Ishikawa (cell line): ENCODE data around the gene ELOVL6.

Source experiments
- CEBPB ChIP-seq: IDR thresholded peaks from 2 replicates; pipeline ENCODE4 v1.6.1; 2012
- CREB1 ChIP-seq: IDR thresholded peaks from 2 replicates; pipeline ENCODE4 v1.6.1; 2012; ENCODE audit warnings: low read depth
- EGR1 ChIP-seq: IDR thresholded peaks from 2 replicates; pipeline ENCODE4 v1.6.1; 2012
- EP300 ChIP-seq: IDR thresholded peaks from 2 replicates; pipeline ENCODE4 v1.6.1; 2012; ENCODE audit warnings: borderline replicate concordance
- FOXM1 ChIP-seq: IDR thresholded peaks from 2 replicates; pipeline ENCODE4 v1.6.1; 2012; ENCODE audit warnings: low read depth, borderline replicate concordance
- MAX ChIP-seq: IDR thresholded peaks from 2 replicates; pipeline ENCODE4 v1.6.1; 2012
- NFIC ChIP-seq: IDR thresholded peaks from 2 replicates; pipeline ENCODE4 v1.6.1; 2012
- RAD21 ChIP-seq: IDR thresholded peaks from 2 replicates; pipeline ENCODE4 v1.6.1; 2012; ENCODE audit warnings: low read depth
- REST ChIP-seq: IDR thresholded peaks from 2 replicates; pipeline ENCODE4 v1.6.1; 2012; ENCODE audit warnings: low read depth, mild to moderate bottlenecking
- TAF1 ChIP-seq: IDR thresholded peaks from 2 replicates; pipeline ENCODE4 v1.6.1; 2012; ENCODE audit warnings: low read depth, mild to moderate bottlenecking
- TCF12 ChIP-seq: IDR thresholded peaks from 2 replicates; pipeline ENCODE4 v1.6.1; 2012; ENCODE audit warnings: low read depth
- TEAD4 ChIP-seq: IDR thresholded peaks from 2 replicates; pipeline ENCODE4 v1.6.1; 2012
- YY1 ChIP-seq: IDR thresholded peaks from 2 replicates; pipeline ENCODE4 v1.6.1; 2012; ENCODE audit warnings: low read depth
- ZBTB7A ChIP-seq: IDR thresholded peaks from 2 replicates; pipeline ENCODE4 v1.6.1; 2012; ENCODE audit warnings: low read depth
- TF ChIP-seq, protein P1 (sequence below): IDR thresholded peaks from 2 replicates; pipeline ENCODE4 v1.6.1; 2012

ELOVL6 gene

GRCh38 chr4:110164251-110164650, 34.2 kb downstream of the ELOVL6 start:
- TF ChIP-seq, protein P1, sequence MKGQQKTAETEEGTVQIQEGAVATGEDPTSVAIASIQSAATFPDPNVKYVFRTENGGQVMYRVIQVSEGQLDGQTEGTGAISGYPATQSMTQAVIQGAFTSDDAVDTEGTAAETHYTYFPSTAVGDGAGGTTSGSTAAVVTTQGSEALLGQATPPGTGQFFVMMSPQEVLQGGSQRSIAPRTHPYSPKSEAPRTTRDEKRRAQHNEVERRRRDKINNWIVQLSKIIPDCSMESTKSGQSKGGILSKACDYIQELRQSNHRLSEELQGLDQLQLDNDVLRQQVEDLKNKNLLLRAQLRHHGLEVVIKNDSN, result no peak
- TF ChIP-seq EP300, result no peak

- TF ChIP-seq, protein P1, result no peak
- TF ChIP-seq ZBTB7A (no peak), MAX (no peak), EGR1 (no peak), YY1 (no peak)
Measured at GRCh38 chr4:110163327-110164069, 34.9 kb downstream of the ELOVL6 start.

DNA sequence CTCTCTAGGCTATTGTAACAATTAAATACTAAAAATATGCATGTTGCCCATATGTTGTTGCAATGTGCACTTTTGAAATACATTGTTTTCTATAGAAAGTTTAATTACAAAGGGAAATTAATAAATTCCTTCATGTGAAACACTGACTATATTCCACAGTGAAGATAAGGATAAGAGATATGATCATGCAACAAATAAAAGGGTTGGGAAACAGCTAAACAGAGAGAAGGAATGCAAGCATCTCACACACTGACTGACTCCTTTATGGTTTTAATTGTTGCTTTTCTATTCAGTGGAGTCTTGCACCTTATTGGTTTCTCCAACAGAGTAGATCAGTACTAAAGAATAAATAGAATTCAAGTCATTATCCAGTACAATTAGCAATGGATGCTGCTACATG, 37.8 kb downstream of the ELOVL6 start:
- no peak for TF ChIP-seq TEAD4
- TF ChIP-seq, protein P1, result no peak
- no peak for TF ChIP-seq EP300
- no peak for TF ChIP-seq EGR1
- no peak for TF ChIP-seq CREB1
- no peak for TF ChIP-seq RAD21
- no peak for TF ChIP-seq MAX
- no peak for TF ChIP-seq CEBPB
- no peak for TF ChIP-seq FOXM1
- TF ChIP-seq REST, result no peak
- TF ChIP-seq ZBTB7A, result no peak
- TF ChIP-seq YY1, result no peak
- TF ChIP-seq NFIC, result no peak

DNA sequence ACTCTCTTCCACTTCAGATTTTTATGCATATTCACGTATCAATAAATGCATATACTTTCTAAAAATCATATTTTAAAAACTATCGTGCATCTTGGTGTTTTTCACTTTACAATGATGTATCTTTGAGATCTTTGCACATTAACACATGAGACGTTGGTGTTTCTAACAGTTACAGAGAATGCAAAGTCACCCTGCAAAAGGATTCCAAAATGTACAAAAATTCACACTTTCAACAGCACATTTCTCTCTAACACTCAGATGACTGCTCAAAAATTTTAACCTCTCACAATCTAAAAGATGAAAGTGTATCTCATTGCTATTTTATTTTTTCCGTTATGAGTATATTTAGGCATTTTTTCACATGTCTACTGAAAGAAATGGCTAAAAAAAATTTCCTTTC, 38.9 kb downstream of the ELOVL6 start:
- TF ChIP-seq FOXM1 (no peak), TAF1 (no peak), TEAD4 (no peak), EGR1 (no peak), YY1 (no peak), ZBTB7A (no peak), REST (no peak), TCF12 (no peak)
- TF ChIP-seq, protein P1, result no peak

DNA sequence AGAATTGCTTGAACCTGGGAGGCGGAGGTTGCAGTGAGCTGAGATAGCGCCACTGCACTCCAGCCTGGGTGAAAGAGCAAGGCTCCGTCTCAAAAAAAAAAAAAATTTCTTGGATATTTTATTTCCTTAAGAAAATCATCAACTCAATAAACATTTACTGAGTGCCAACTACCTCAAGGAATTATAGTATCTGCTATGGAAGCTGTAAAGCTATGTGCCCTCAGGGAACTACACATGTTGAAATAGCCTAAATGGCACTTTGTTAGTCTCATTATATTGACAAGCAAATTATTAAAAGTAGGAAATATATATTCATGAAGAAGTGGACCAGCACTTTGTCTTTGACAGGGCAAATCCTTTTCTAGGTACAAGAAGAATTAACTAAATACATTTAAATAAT, 40.8 kb downstream of the ELOVL6 start:
- no peak for TF ChIP-seq ZBTB7A
- TF ChIP-seq REST, result no peak
- no peak for TF ChIP-seq EGR1
- no peak for TF ChIP-seq CEBPB
- no peak for TF ChIP-seq MAX
- TF ChIP-seq TAF1, result no peak
- no peak for TF ChIP-seq YY1
- TF ChIP-seq TCF12, result no peak
- no peak for TF ChIP-seq CREB1
- TF ChIP-seq FOXM1, result no peak
- no peak for TF ChIP-seq RAD21
- TF ChIP-seq, protein P1, result no peak
- no peak for TF ChIP-seq NFIC
- TF ChIP-seq EP300, result no peak
